Body of pancreas (tissue), 4 donors: ENCODE data around the gene B3GALT5.

Experiments used
- CTCF ChIP-seq, 7 experiments: fragments of 450-650 bp in 4 of 7; fragments of 200-600 bp in 3 of 7; sonication (generic) in 3 of 7; IDR thresholded peaks; one replicate each; pipeline ENCODE4 v1.5.1; 2016 to 2019; ENCODE audit warnings: antibody characterized with exemption in 7 of 7
- POLR2A ChIP-seq, 3 donors: fragments of 450-650 bp; IDR thresholded peaks; one replicate each; pipeline ENCODE4 v1.6.1; 2016; ENCODE audit warnings: antibody characterized with exemption in 3 of 3, mild to moderate bottlenecking in 2 of 3

- TF ChIP-seq CTCF (IDR thresholded peaks at IDR 0.05) (no peak), POLR2A (IDR thresholded peaks at IDR 0.05) (no peak)
Observed at GRCh38 chr21:39567180-39567972, 45.4 kb upstream of the B3GALT5 start.
